Keratinocyte (primary cell): Measurements from ENCODE around the gene ELP4. TPM values are rescaled to one million over a fixed set of nuclear protein-coding genes. Genes with fewer than 3 reads are reported as not detected.

ENCODE experiments used
- DNase-seq: peaks from one replicate; pipeline ENCODE4 v3.0.0-alpha.2; 2011; ENCODE audit warnings: low read depth, missing footprints, low spot score
- FAIRE-seq: peaks from 2 replicates; lab custom pipeline; 2011; peaks lifted over from hg19 to GRCh38; lab: Jason Lieb, UNC
- H2AFZ ChIP-seq: 2 replicates; pipeline ENCODE4 v1.6.0; 2012; ENCODE audit warnings: low read length, control low read depth, inconsistent platforms; ENCODE audit not compliant: control insufficient read depth
- H3K27ac ChIP-seq: 2 replicates; pipeline ENCODE4 v1.5.1; 2011; ENCODE audit warnings: low read length; ENCODE audit not compliant: control insufficient read depth, insufficient read depth
- H3K27me3 ChIP-seq: 3 replicates; pipeline ENCODE4 v1.6.0; 2011; ENCODE audit warnings: low read length; ENCODE audit not compliant: control insufficient read depth, insufficient read depth; ENCODE audit errors: extremely low read depth
- H3K36me3 ChIP-seq, 2 experiments: 2 replicates in 1 of 2; 3 replicates in 1 of 2; pipeline ENCODE4 v1.5.1; 2011; ENCODE audit warnings: low read length in 2 of 2, mild to moderate bottlenecking in 1 of 2; ENCODE audit not compliant: control insufficient read depth in 2 of 2, insufficient read depth in 2 of 2; ENCODE audit errors: extremely low read depth in 1 of 2
- H3K4me1 ChIP-seq: 3 replicates; pipeline ENCODE4 v1.5.1; 2011; ENCODE audit warnings: low read length; ENCODE audit not compliant: control insufficient read depth, insufficient read depth; ENCODE audit errors: extremely low read depth
- H3K4me2 ChIP-seq: 3 replicates; pipeline ENCODE4 v1.6.0; 2011; ENCODE audit warnings: low read depth, low read length; ENCODE audit not compliant: control insufficient read depth, insufficient read depth; ENCODE audit errors: extremely low read depth
- H3K4me3 ChIP-seq, 3 experiments: fragments of 200-600 bp in 1 of 3; sonication (generic) in 1 of 3; 2 replicates in 2 of 3; 3 replicates in 1 of 3; pipeline ENCODE4 v1.5.1; 2011 to 2016; ENCODE audit warnings: low read length in 3 of 3, mild to moderate bottlenecking in 3 of 3, control low read depth in 2 of 3, inconsistent platforms in 1 of 3, low read depth in 1 of 3, mixed read lengths in 1 of 3, mixed run types in 1 of 3, moderate library complexity in 1 of 3; ENCODE audit not compliant: control insufficient read depth in 2 of 3, insufficient read depth in 2 of 3; ENCODE audit errors: extremely low read depth in 1 of 3
- H3K79me2 ChIP-seq: 2 replicates; pipeline ENCODE4 v1.6.0; 2012; ENCODE audit warnings: low read length; ENCODE audit not compliant: control insufficient read depth, insufficient read depth
- H3K9ac ChIP-seq: 3 replicates; pipeline ENCODE4 v1.6.0; 2011; ENCODE audit warnings: low read length; ENCODE audit not compliant: control insufficient read depth, insufficient read depth; ENCODE audit errors: extremely low read depth
- H3K9me1 ChIP-seq: 3 replicates; pipeline ENCODE4 v1.6.0; 2011; ENCODE audit warnings: low read length; ENCODE audit not compliant: control insufficient read depth, insufficient read depth; ENCODE audit errors: extremely low read depth
- H3K9me3 ChIP-seq: 2 replicates; pipeline ENCODE4 v1.5.1; 2012; ENCODE audit warnings: low read depth, low read length; ENCODE audit not compliant: control insufficient read depth
- H4K20me1 ChIP-seq: 3 replicates; pipeline ENCODE4 v1.6.0; 2011; ENCODE audit warnings: low read length; ENCODE audit not compliant: control insufficient read depth, insufficient read depth; ENCODE audit errors: extremely low read depth
- CTCF ChIP-seq, 3 experiments: IDR thresholded peaks in 1 of 3; conservative IDR thresholded peaks in 1 of 3; optimal IDR thresholded peaks in 1 of 3; 2 replicates in 2 of 3; 3 replicates in 1 of 3; pipeline versions ENCODE3 to v1.5.1; 2011; ENCODE audit warnings: low read length in 3 of 3, mild to moderate bottlenecking in 3 of 3, moderate library complexity in 2 of 3, control low read depth in 1 of 3, inconsistent platforms in 1 of 3; ENCODE audit not compliant: insufficient read depth in 2 of 3; ENCODE audit errors: extremely low read depth in 1 of 3
- EZH2 ChIP-seq: IDR thresholded peaks from one replicate; pipeline ENCODE4 v1.6.1; 2012; ENCODE audit warnings: inconsistent platforms, mild to moderate bottlenecking, low read length, moderate library complexity
- dilution Hi-C: fragments of 300-500 bp; cut with MboI; formaldehyde crosslinking; loops from one replicate; pipeline ENCODE4 v1.7.0; 2020; ENCODE audit warnings: low sequenced_read_pairs; ENCODE audit not compliant: extremely low pct_ligation_motif_present
- polyA plus RNA-seq, 5 experiments: library from polyadenylated mRNA; depleted of rRNA in 3 of 5; stranded (reverse) in 3 of 5; stranded (forward) in 1 of 5; unstranded in 1 of 5; fragments of >200 nt; gene quantifications; 1 replicate in 1 of 5; 2 replicates in 3 of 5; 3 replicates in 1 of 5; pipeline versions ENCODE4 v1.2.1 to v1.2.3, GENCODE V29; 2011 to 2012; ENCODE audit warnings: missing spikeins in 2 of 5, low read depth in 1 of 5, low replicate concordance in 1 of 5

Gene ELP4
- polyA plus RNA-seq, 1 donor (not counting 4 experiments of a cell fraction or from before 2014, with no cell fraction given), result 29.6 TPM

DNA sequence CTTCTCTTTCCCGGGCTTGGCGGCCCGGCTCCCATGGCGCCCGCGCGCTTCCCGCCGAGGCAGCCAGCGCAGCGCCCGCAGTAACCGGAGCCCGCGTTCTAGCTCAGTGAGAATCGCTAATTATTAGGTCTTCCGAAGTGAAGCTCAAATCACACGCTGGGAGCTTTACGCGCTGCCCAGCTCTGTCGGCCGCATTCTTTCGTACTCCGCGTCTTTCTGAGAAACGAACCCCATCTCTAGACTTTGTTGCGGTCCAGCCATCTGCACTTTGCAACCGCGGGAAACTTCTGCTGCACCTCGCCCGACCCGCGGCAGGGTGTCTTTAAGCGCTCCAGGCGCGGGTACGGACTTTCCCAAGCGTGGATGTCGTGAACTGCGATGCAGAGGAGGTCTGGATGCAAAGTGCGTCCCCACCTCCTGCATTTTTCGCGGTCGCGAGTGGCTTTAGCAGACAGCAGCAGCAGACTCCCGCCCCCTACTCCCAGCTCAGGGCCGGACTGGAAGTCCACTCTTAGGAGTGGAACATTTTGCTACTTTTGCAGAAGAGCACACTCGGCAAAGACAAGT lies 307.6 kb downstream of the ELP4 start:
- DNase-seq (no peak), FAIRE-seq (no peak)
- no peak for TF ChIP-seq CTCF (optimal IDR thresholded peaks at IDR 0.05 in 1 of 3, IDR thresholded peaks at IDR 0.05 in 1 of 3, conservative IDR thresholded peaks at IDR 0.05 in 1 of 3; ENCODE audit: extremely low read depth in 1 of 3, insufficient read depth in 2 of 3, low read length in 3 of 3)
- TF ChIP-seq EZH2, result peak; percentile 94
- Histone ChIP-seq H3K79me2 (no peaks in the 10 kb centered on the region), H3K9me3 (no peaks in the 10 kb centered on the region), H3K4me1 (peaks cover 28% of the 10 kb centered on the region), H2AFZ (no peak overlapping the region), H3K4me2 (peak overlapping the region; percentile 67), H3K27ac (no peak overlapping the region), H3K9me1 (no peaks in the 10 kb centered on the region), H3K4me3 (peak overlapping the region; percentile 3 to 53 (median 39)), H3K27me3 (peaks cover 100% of the 10 kb centered on the region), H3K36me3 (no peaks in the 10 kb centered on the region), H4K20me1 (peaks cover 7% of the 10 kb centered on the region), H3K9ac (no peak overlapping the region)
- dilution Hi-C loops, result no loop called here

DNA sequence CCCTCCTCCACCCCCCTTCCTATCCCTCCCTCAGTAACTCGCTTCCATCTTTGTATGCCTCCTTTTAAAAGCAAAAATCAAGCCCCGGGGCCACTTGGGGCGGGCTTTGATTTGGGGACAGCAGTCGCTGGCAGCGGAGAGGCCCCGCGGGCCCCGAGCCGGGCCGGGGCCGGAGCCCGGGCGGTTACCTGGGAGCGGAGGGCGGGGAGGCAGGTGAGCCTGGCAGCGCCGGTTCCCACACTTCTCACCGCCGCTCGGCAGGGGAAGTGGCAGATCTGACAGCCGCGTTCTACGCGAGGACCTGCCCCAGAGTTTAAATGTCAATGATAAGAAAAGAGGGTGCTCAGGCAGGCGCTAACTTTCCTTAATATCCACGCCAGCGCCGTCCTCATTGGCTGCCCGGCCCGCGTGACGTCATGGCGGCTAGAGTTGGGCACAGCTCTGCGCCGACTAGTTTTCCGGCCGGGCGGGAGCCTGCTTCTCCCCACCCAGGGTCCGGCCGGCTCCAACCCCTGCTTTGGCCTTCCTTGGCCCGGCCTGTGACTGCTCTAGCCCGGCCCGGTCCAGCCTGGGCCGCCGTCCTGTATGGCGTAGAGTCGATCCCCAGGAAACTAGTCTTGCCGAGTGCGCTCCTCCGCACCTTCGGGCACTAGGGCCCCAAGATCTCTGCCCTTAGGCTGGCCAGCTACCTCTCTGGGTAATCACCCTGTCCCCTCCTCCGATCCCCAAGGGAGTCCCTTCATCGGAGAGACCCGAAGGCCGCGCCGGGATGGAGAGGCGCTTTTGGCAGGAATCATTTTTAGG lies 308.3 kb downstream of the ELP4 start:
- FAIRE-seq (no peak), DNase-seq (no peak)
- Histone ChIP-seq H3K9me3 (no peaks in the 10 kb centered on the region), H3K9me1 (no peaks in the 10 kb centered on the region), H2AFZ (no peak overlapping the region), H3K4me3 (peak overlapping the region; percentile 6 to 53 (median 39)), H3K4me2 (peak overlapping the region; percentile 67), H3K36me3 (no peaks in the 10 kb centered on the region), H3K4me1 (peaks cover 21% of the 10 kb centered on the region), H4K20me1 (peaks cover 9% of the 10 kb centered on the region), H3K79me2 (no peaks in the 10 kb centered on the region), H3K9ac (no peak overlapping the region), H3K27ac (no peak overlapping the region), H3K27me3 (peaks cover 100% of the 10 kb centered on the region)
- TF ChIP-seq EZH2, result peak; percentile 79
- TF ChIP-seq CTCF (optimal IDR thresholded peaks at IDR 0.05 in 1 of 3, IDR thresholded peaks at IDR 0.05 in 1 of 3, conservative IDR thresholded peaks at IDR 0.05 in 1 of 3; ENCODE audit: extremely low read depth in 1 of 3, insufficient read depth in 2 of 3, low read length in 3 of 3), result no peak
- dilution Hi-C loops, result no loop called here
